ENCODE data around the gene EGFR. TPM values are rescaled to one million over a fixed set of nuclear protein-coding genes. Genes with fewer than 3 reads are reported as not detected.

The EGFR gene
- total RNA-seq, 1 donor from 2014 or later = 67.2 TPM

DNA sequence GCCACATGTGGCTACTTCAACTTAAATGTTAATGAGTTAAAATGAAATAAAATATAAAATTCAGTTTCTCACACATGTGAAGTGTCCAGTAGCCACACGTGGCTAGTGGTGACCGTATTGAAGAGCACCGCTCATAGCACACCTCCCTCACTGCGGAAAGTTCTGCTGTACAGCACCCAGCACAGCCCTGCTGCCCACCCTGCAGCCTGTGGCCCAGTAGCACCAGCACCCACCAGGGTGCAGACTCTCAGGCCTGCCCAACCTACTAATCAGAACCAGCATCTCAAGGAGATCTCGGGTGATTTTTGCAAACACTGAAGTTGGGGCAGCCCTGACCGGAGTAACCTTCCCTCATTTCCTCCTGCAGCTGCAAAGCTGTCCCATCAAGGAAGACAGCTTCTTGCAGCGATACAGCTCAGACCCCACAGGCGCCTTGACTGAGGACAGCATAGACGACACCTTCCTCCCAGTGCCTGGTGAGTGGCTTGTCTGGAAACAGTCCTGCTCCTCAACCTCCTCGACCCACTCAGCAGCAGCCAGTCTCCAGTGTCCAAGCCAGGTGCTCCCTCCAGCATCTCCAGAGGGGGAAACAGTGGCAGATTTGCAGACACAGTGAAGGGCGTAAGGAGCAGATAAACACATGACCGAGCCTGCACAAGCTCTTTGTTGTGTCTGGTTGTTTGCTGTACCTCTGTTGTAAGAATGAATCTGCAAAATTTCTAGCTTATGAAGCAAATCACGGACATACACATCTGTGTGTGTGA is 183.5 kb downstream of the EGFR start:
- Histone ChIP-seq H3K27me3 (ENCODE audit: control insufficient read depth, insufficient read depth, low read length) (no peaks in the 10 kb centered on the region), H3K36me3 (ENCODE audit: control insufficient read depth, insufficient read depth, low read length) (peaks cover 5% of the 10 kb centered on the region)

DNA sequence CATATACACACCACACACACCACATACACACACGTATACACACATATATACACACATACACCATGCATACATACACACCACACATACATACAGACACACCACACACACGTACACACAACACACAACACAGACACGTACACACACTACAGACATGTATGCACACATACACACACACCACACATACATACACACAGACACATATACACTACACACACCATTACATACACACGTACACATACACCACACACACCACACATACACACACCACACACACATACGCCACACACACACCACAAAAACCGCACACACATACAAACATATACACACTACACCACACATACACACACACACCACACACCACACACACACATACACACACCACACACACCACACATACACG is 184.5 kb downstream of the EGFR start:
- no peak for DNase-seq (ENCODE audit: low read depth)
- TF ChIP-seq, protein P1, sequence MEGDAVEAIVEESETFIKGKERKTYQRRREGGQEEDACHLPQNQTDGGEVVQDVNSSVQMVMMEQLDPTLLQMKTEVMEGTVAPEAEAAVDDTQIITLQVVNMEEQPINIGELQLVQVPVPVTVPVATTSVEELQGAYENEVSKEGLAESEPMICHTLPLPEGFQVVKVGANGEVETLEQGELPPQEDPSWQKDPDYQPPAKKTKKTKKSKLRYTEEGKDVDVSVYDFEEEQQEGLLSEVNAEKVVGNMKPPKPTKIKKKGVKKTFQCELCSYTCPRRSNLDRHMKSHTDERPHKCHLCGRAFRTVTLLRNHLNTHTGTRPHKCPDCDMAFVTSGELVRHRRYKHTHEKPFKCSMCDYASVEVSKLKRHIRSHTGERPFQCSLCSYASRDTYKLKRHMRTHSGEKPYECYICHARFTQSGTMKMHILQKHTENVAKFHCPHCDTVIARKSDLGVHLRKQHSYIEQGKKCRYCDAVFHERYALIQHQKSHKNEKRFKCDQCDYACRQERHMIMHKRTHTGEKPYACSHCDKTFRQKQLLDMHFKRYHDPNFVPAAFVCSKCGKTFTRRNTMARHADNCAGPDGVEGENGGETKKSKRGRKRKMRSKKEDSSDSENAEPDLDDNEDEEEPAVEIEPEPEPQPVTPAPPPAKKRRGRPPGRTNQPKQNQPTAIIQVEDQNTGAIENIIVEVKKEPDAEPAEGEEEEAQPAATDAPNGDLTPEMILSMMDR (IDR thresholded peaks at IDR 0.05; ENCODE audit: insufficient read depth, low read length, poor library complexity, severe bottlenecking) = no peak
- H3K36me3 ChIP-seq (ENCODE audit: control insufficient read depth, insufficient read depth, low read length) = peaks cover 6% of the 10 kb centered on the region
- no peaks in the 10 kb centered on the region for H3K27me3 ChIP-seq (ENCODE audit: control insufficient read depth, insufficient read depth, low read length)
- no peak overlapping the region for H3K4me3 ChIP-seq (ENCODE audit: low read depth, low read length)

More for the DNA sequence above, 183.5 kb downstream of the EGFR start:
- H3K4me3 ChIP-seq (ENCODE audit: low read depth, low read length) = no peak overlapping the region
- TF ChIP-seq, protein P1 (IDR thresholded peaks at IDR 0.05; ENCODE audit: insufficient read depth, low read length, poor library complexity, severe bottlenecking) = no peak
- DNase-seq (ENCODE audit: low read depth) = no peak

DNA sequence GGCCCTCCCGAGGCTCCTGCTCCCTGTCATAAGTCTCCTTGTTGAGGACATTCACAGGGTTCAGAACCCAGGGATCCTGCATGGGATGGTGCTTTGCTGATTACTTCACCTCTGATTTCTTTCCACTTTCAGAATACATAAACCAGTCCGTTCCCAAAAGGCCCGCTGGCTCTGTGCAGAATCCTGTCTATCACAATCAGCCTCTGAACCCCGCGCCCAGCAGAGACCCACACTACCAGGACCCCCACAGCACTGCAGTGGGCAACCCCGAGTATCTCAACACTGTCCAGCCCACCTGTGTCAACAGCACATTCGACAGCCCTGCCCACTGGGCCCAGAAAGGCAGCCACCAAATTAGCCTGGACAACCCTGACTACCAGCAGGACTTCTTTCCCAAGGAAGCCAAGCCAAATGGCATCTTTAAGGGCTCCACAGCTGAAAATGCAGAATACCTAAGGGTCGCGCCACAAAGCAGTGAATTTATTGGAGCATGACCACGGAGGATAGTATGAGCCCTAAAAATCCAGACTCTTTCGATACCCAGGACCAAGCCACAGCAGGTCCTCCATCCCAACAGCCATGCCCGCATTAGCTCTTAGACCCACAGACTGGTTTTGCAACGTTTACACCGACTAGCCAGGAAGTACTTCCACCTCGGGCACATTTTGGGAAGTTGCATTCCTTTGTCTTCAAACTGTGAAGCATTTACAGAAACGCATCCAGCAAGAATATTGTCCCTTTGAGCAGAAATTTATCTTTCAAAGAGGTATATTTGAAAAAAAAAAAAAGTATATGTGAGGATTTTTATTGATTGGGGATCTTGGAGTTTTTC is 186.5 kb downstream of the EGFR start:
- no peak for DNase-seq (ENCODE audit: low read depth)
- TF ChIP-seq, protein P1 (IDR thresholded peaks at IDR 0.05; ENCODE audit: insufficient read depth, low read length, poor library complexity, severe bottlenecking) = no peak
- peaks cover 6% of the 10 kb centered on the region for H3K36me3 ChIP-seq (ENCODE audit: control insufficient read depth, insufficient read depth, low read length)

DNA sequence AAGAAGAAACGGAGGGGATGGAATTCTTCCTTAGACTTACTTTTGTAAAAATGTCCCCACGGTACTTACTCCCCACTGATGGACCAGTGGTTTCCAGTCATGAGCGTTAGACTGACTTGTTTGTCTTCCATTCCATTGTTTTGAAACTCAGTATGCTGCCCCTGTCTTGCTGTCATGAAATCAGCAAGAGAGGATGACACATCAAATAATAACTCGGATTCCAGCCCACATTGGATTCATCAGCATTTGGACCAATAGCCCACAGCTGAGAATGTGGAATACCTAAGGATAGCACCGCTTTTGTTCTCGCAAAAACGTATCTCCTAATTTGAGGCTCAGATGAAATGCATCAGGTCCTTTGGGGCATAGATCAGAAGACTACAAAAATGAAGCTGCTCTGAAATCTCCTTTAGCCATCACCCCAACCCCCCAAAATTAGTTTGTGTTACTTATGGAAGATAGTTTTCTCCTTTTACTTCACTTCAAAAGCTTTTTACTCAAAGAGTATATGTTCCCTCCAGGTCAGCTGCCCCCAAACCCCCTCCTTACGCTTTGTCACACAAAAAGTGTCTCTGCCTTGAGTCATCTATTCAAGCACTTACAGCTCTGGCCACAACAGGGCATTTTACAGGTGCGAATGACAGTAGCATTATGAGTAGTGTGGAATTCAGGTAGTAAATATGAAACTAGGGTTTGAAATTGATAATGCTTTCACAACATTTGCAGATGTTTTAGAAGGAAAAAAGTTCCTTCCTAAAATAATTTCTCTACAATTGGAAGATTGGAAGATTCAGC is 187.6 kb downstream of the EGFR start:
- Histone ChIP-seq H3K36me3 (ENCODE audit: control insufficient read depth, insufficient read depth, low read length) (peaks cover 6% of the 10 kb centered on the region), H3K4me3 (ENCODE audit: low read depth, low read length) (no peak overlapping the region), H3K27me3 (ENCODE audit: control insufficient read depth, insufficient read depth, low read length) (no peaks in the 10 kb centered on the region)
- TF ChIP-seq, protein P1 (IDR thresholded peaks at IDR 0.05; ENCODE audit: insufficient read depth, low read length, poor library complexity, severe bottlenecking) = no peak
- no peak for DNase-seq (ENCODE audit: low read depth)

More for the DNA sequence above, 186.5 kb downstream of the EGFR start:
- Histone ChIP-seq H3K4me3 (ENCODE audit: low read depth, low read length) (no peak overlapping the region), H3K27me3 (ENCODE audit: control insufficient read depth, insufficient read depth, low read length) (no peaks in the 10 kb centered on the region)

DNA sequence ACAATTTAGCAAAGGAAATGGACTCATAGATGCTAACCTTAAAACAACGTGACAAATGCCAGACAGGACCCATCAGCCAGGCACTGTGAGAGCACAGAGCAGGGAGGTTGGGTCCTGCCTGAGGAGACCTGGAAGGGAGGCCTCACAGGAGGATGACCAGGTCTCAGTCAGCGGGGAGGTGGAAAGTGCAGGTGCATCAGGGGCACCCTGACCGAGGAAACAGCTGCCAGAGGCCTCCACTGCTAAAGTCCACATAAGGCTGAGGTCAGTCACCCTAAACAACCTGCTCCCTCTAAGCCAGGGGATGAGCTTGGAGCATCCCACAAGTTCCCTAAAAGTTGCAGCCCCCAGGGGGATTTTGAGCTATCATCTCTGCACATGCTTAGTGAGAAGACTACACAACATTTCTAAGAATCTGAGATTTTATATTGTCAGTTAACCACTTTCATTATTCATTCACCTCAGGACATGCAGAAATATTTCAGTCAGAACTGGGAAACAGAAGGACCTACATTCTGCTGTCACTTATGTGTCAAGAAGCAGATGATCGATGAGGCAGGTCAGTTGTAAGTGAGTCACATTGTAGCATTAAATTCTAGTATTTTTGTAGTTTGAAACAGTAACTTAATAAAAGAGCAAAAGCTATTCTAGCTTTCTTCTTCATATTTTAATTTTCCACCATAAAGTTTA is 188.8 kb downstream of the EGFR start:
- Histone ChIP-seq H3K27me3 (ENCODE audit: control insufficient read depth, insufficient read depth, low read length) (no peaks in the 10 kb centered on the region), H3K36me3 (ENCODE audit: control insufficient read depth, insufficient read depth, low read length) (peaks cover 6% of the 10 kb centered on the region), H3K4me3 (ENCODE audit: low read depth, low read length) (no peak overlapping the region)
- TF ChIP-seq, protein P1 (IDR thresholded peaks at IDR 0.05; ENCODE audit: insufficient read depth, low read length, poor library complexity, severe bottlenecking) = no peak
- no peak for DNase-seq (ENCODE audit: low read depth)
